ENCODE measurements around the gene IPO7.

Gene IPO7

GRCh38 chr11:9495803-9496514 lies 111.5 kb downstream of the IPO7 start:
- DNase-seq, result no peak

Data from CD4-positive, alpha-beta T cell treated with Interleukin-10 for 1 hour (primary cell).